Fibroblast of lung (primary cell): ENCODE data around the gene TLE6. TPM values are rescaled to one million over a fixed set of nuclear protein-coding genes. Genes with fewer than 3 reads are reported as not detected.
A peak's percentile ranks its signal among the peaks of the same experiment; 100 is the strongest.

ENCODE experiments used
- DNase-seq, 2 donors: peaks; one replicate each; pipeline versions ENCODE4 v3.0.0 to v3.0.0-alpha.2; 2010; ENCODE audit warnings: low read depth in 2 of 2
- H2AFZ ChIP-seq: 2 replicates; pipeline ENCODE4 v1.5.1; 2012; ENCODE audit warnings: low read length, control low read depth, inconsistent platforms
- H3K27ac ChIP-seq: 2 replicates; pipeline ENCODE4 v1.5.1; 2011; ENCODE audit warnings: low read length, control low read depth; ENCODE audit not compliant: insufficient read depth
- H3K27me3 ChIP-seq: 2 replicates; pipeline ENCODE4 v1.5.1; 2011; ENCODE audit warnings: mild to moderate bottlenecking, low read length; ENCODE audit not compliant: control insufficient read depth, insufficient read depth
- H3K36me3 ChIP-seq: 2 replicates; pipeline ENCODE4 v1.5.1; 2011; ENCODE audit warnings: low read length; ENCODE audit not compliant: control insufficient read depth, insufficient read depth
- H3K4me1 ChIP-seq: 2 replicates; pipeline ENCODE4 v1.5.1; 2011; ENCODE audit warnings: low read length; ENCODE audit not compliant: control insufficient read depth, insufficient read depth; ENCODE audit errors: extremely low read depth
- H3K4me2 ChIP-seq: 2 replicates; pipeline ENCODE4 v1.5.1; 2011; ENCODE audit warnings: low read length, control low read depth; ENCODE audit not compliant: insufficient read depth; ENCODE audit errors: extremely low read depth
- H3K4me3 ChIP-seq, 4 experiments: fragments of 200-600 bp in 1 of 4; sonication (generic) in 1 of 4; replicated peaks in 1 of 4; 2 replicates each; pipeline ENCODE4 v1.5.1; 2011 to 2016; ENCODE audit warnings: low read length in 4 of 4, low read depth in 3 of 4, mild to moderate bottlenecking in 3 of 4, control low read depth in 2 of 4, inconsistent platforms in 1 of 4, mixed read lengths in 1 of 4; ENCODE audit not compliant: insufficient read depth in 1 of 4; ENCODE audit errors: control extremely low read depth in 1 of 4
- H3K79me2 ChIP-seq: 2 replicates; pipeline ENCODE4 v1.5.1; 2012; ENCODE audit warnings: mild to moderate bottlenecking, low read length, inconsistent platforms; ENCODE audit not compliant: control insufficient read depth, insufficient read depth
- H3K9ac ChIP-seq: 2 replicates; pipeline ENCODE4 v1.5.1; 2011; ENCODE audit warnings: mild to moderate bottlenecking, low read length, control low read depth; ENCODE audit not compliant: insufficient read depth
- H3K9me3 ChIP-seq: 2 replicates; pipeline ENCODE4 v1.5.1; 2012; ENCODE audit warnings: low read depth, low read length; ENCODE audit not compliant: control insufficient read depth, insufficient read depth
- H4K20me1 ChIP-seq: 2 replicates; pipeline ENCODE4 v1.5.1; 2011; ENCODE audit warnings: low read length; ENCODE audit not compliant: control insufficient read depth, insufficient read depth; ENCODE audit errors: extremely low read depth
- EZH2 ChIP-seq: IDR thresholded peaks from 2 replicates; pipeline ENCODE4 v1.5.1; 2012; ENCODE audit warnings: low read length, control low read depth, mild to moderate bottlenecking; ENCODE audit errors: missing control alignments
- polyA plus RNA-seq, 2 donors: library from polyadenylated mRNA; depleted of rRNA in 1 of 2; stranded (reverse) in 1 of 2; unstranded in 1 of 2; fragments of >200 nt; gene quantifications; 2 replicates each; pipeline ENCODE4 v1.2.1, GENCODE V29; 2011 to 2012; ENCODE audit warnings: missing spikeins in 1 of 2
- total RNA-seq: library from RNA; depleted of rRNA; stranded (reverse); fragments of >200 nt; gene quantifications from 2 replicates; pipeline ENCODE4 v1.2.1, GENCODE V29; 2014
- TF ChIP-seq, protein P1 (sequence below), 2 donors: IDR thresholded peaks in 1 of 2; conservative IDR thresholded peaks in 1 of 2; 1 replicate in 1 of 2; 2 replicates in 1 of 2; pipeline ENCODE4 v1.5.1; 2011 to 2012; ENCODE audit warnings: low read length in 2 of 2, control low read depth in 1 of 2, inconsistent platforms in 1 of 2, low read depth in 1 of 2, mild to moderate bottlenecking in 1 of 2

Gene TLE6
- total and polyA plus RNA-seq, 2 donors (not counting 1 experiment from before 2014, with no cell fraction given): 0.56 to 1.7 TPM

DNA sequence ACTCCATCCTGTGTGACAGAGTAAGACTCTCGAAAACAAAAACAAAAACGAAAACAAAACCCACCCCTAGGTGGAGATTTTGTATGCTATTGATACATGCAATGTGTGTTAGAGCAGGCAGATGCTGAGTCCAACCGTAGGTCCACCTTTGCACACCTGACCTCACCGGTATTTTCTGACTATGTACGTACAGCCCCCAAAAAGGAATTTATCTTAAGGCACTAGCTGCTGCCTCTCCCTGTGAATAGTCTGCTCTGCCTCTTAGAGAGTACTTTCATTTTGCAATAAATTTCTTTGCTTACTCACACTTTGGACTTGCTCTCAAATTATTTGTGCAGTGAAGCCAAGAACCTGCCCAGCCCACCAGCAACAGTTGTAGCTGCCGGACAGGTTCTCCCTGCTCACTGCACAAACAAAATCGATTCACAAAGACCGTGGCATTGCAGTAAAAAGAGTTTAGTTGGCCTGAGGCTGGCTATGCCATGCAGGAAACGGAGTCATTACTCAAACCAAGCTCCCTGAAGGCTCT, 24.3 kb upstream of the TLE6 start:
- Histone ChIP-seq H3K27me3 (no peaks in the 10 kb centered on the region), H3K4me3 (peak overlapping the region in 1 of 4 experiments; percentile 25), H3K4me2 (peak overlapping the region; percentile 62), H3K4me1 (peaks cover 4% of the 10 kb centered on the region), H3K79me2 (peaks cover 12% of the 10 kb centered on the region), H4K20me1 (no peaks in the 10 kb centered on the region), H3K9me3 (no peaks in the 10 kb centered on the region), H2AFZ (no peak overlapping the region), H3K36me3 (no peaks in the 10 kb centered on the region), H3K27ac (no peak overlapping the region), H3K9ac (no peak overlapping the region)
- DNase-seq: peak in 1 of 2 donors; percentile 19
- TF ChIP-seq EZH2: no peak
- TF ChIP-seq, protein P1, sequence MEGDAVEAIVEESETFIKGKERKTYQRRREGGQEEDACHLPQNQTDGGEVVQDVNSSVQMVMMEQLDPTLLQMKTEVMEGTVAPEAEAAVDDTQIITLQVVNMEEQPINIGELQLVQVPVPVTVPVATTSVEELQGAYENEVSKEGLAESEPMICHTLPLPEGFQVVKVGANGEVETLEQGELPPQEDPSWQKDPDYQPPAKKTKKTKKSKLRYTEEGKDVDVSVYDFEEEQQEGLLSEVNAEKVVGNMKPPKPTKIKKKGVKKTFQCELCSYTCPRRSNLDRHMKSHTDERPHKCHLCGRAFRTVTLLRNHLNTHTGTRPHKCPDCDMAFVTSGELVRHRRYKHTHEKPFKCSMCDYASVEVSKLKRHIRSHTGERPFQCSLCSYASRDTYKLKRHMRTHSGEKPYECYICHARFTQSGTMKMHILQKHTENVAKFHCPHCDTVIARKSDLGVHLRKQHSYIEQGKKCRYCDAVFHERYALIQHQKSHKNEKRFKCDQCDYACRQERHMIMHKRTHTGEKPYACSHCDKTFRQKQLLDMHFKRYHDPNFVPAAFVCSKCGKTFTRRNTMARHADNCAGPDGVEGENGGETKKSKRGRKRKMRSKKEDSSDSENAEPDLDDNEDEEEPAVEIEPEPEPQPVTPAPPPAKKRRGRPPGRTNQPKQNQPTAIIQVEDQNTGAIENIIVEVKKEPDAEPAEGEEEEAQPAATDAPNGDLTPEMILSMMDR (conservative IDR thresholded peaks at IDR 0.05 in 1 of 2, IDR thresholded peaks at IDR 0.05 in 1 of 2; ENCODE audit: low read depth in 1 of 2, low read length in 2 of 2): peak in 1 of 2 donors; percentile 13

- H3K9me3 ChIP-seq: no peaks in the 10 kb centered on the region
- no peak for DNase-seq
- H3K4me2 ChIP-seq: no peak overlapping the region
- no peaks in the 10 kb centered on the region for H3K36me3 ChIP-seq
- no peak overlapping the region for H2AFZ ChIP-seq
- no peak overlapping the region for H3K9ac ChIP-seq
- no peaks in the 10 kb centered on the region for H3K4me1 ChIP-seq
- TF ChIP-seq, protein P1 (conservative IDR thresholded peaks at IDR 0.05 in 1 of 2, IDR thresholded peaks at IDR 0.05 in 1 of 2; ENCODE audit: low read depth in 1 of 2, low read length in 2 of 2): no peak
- no peaks in the 10 kb centered on the region for H3K27me3 ChIP-seq
- no peak overlapping the region for H3K27ac ChIP-seq
- H4K20me1 ChIP-seq: no peaks in the 10 kb centered on the region
- H3K79me2 ChIP-seq: no peaks in the 10 kb centered on the region
- H3K4me3 ChIP-seq: no peak overlapping the region
These were observed 20.2 kb upstream of the TLE6 start for GRCh38 chr19:2957160-2957559.

- Histone ChIP-seq H3K79me2 (no peaks in the 10 kb centered on the region), H3K36me3 (no peaks in the 10 kb centered on the region), H3K9me3 (no peaks in the 10 kb centered on the region), H3K9ac (no peak overlapping the region), H3K4me2 (no peak overlapping the region), H4K20me1 (no peaks in the 10 kb centered on the region), H3K4me1 (no peaks in the 10 kb centered on the region), H3K4me3 (no peak overlapping the region), H3K27me3 (no peaks in the 10 kb centered on the region), H2AFZ (no peak overlapping the region), H3K27ac (no peak overlapping the region)
- TF ChIP-seq, protein P1 (conservative IDR thresholded peaks at IDR 0.05 in 1 of 2, IDR thresholded peaks at IDR 0.05 in 1 of 2; ENCODE audit: low read depth in 1 of 2, low read length in 2 of 2): no peak
- no peak for TF ChIP-seq EZH2
- DNase-seq: no peak
These were observed 17.2 kb upstream of the TLE6 start for GRCh38 chr19:2960120-2960519.
